ENCODE data around the gene EIF1AX. TPM values are rescaled to one million over a fixed set of nuclear protein-coding genes. Genes with fewer than 3 reads are reported as not detected.

EIF1AX gene
- total RNA-seq, 1 experiment from 2014 or later = 158 TPM

GRCh38 chrX:20177093-20177492 lies 35.5 kb upstream of the EIF1AX start:
- Histone ChIP-seq H3K4me1 (ENCODE audit: insufficient read depth, low read length) (no peaks in the 10 kb centered on the region), H3K79me2 (ENCODE audit: insufficient read depth, low read length) (no peaks in the 10 kb centered on the region), H2BK15ac (ENCODE audit: low read depth, low read length) (no peak overlapping the region), H3K56ac (ENCODE audit: insufficient read length, low read depth, low read length) (no peak overlapping the region), H4K8ac (replicated peaks; ENCODE audit: insufficient read length, low read depth, low read length) (no peak overlapping the region), H3K9me3 (ENCODE audit: control insufficient read depth, low read depth, low read length) (peaks cover 16% of the 10 kb centered on the region), H2BK120ac (ENCODE audit: low read depth, low read length, poor library complexity, severe bottlenecking) (no peak overlapping the region), H3K23ac (ENCODE audit: insufficient read length, low read depth, low read length) (no peak overlapping the region), H3K4ac (ENCODE audit: low read depth, low read length) (no peak overlapping the region), H2AK5ac (ENCODE audit: insufficient read length, low read length) (no peak overlapping the region), H2BK20ac (ENCODE audit: low read depth, low read length, poor library complexity, severe bottlenecking) (no peak overlapping the region), H3K27me3 (ENCODE audit: insufficient read depth, low read length) (no peaks in the 10 kb centered on the region), H4K20me1 (ENCODE audit: control insufficient read depth, insufficient read depth, insufficient read length) (no peaks in the 10 kb centered on the region), H2BK12ac (ENCODE audit: insufficient read length, low read depth, low read length) (no peak overlapping the region), H3K79me1 (ENCODE audit: insufficient read depth, low read depth, low read length, poor library complexity, severe bottlenecking) (no peaks in the 10 kb centered on the region), H2BK5ac (ENCODE audit: insufficient read length, low read length) (no peak overlapping the region), H3K18ac (ENCODE audit: insufficient read length, low read depth, low read length) (no peak overlapping the region), H3K27ac (ENCODE audit: insufficient read length, low read depth, low read length) (no peak overlapping the region), H3K4me2 (ENCODE audit: insufficient read depth, insufficient read length, low read length) (no peak overlapping the region), H4K5ac (ENCODE audit: insufficient read length, low read depth, low read length) (no peak overlapping the region), H3T11ph (ENCODE audit: low read length) (no peak overlapping the region), H3K23me2 (ENCODE audit: insufficient read length, low read depth, low read length, poor library complexity, severe bottlenecking) (no peaks in the 10 kb centered on the region), H2AFZ (ENCODE audit: low read length) (no peak overlapping the region), H3K14ac (ENCODE audit: insufficient read depth, low read length) (no peak overlapping the region), H4K91ac (ENCODE audit: insufficient read length, low read depth, low read length) (no peak overlapping the region), H3K9ac (ENCODE audit: extremely low read depth, insufficient read length, low read length) (no peak overlapping the region)
- DNase-seq = no peak
- Mint-ChIP-seq H3K27me3 (ENCODE audit: low read depth) (no peaks in the 10 kb centered on the region), H3K4me1 (no peaks in the 10 kb centered on the region), H3K36me3 (ENCODE audit: insufficient read depth in 1 of 3, low read depth in 3 of 3) (peaks cover 9 to 20% (median 11%) of the 10 kb centered on the region in 3 experiments; a peak in 6 of 7 replicates), H3K4me3 (no peak overlapping the region), H3K27ac (no peak overlapping the region), H3K9me3 (peaks cover 29 to 31% of the 10 kb centered on the region in 2 experiments)
- TF ChIP-seq CTCF (conservative IDR thresholded peaks at IDR 0.05) = no peak
